Stimulated activated CD8-positive, alpha-beta memory T cell treated with anti-CD3 and anti-CD28 coated beads, Interleukin-2, amount 100 ng/mL, for 48 hours (primary cell): ENCODE data around the gene HDAC4.

Experiments used
- DNase-seq, 2 donors: peaks; one replicate each; pipeline ENCODE4 v3.0.0-alpha.2; 2020; ENCODE audit warnings: low read depth in 2 of 2

HDAC4 gene

GRCh38 chr2:239141021-239141760 is 259.6 kb downstream of the HDAC4 start:
- no peak for DNase-seq

- no peak for DNase-seq
These were observed 260.3 kb downstream of the HDAC4 start for GRCh38 chr2:239140346-239141020.

DNA sequence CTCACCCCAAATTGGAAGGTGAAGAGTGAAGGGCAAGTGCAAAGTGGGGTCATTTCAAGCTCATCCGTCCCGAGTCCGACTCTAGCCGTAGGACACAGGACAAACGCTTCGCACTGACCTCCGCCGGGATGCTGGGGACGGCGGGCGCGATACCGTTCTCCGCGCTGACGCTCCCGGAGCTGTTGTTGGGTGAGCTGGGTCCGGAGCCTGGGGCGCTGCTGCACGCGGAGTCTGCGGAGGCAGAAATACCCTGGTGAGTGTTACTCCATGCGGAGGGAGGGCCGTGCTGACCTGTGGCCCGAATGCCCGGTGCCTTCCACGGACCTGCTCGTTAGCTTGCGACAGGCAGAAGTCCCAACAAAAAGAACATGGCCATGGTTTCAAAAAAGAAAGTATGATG is 261.3 kb downstream of the HDAC4 start:
- no peak for DNase-seq

DNA sequence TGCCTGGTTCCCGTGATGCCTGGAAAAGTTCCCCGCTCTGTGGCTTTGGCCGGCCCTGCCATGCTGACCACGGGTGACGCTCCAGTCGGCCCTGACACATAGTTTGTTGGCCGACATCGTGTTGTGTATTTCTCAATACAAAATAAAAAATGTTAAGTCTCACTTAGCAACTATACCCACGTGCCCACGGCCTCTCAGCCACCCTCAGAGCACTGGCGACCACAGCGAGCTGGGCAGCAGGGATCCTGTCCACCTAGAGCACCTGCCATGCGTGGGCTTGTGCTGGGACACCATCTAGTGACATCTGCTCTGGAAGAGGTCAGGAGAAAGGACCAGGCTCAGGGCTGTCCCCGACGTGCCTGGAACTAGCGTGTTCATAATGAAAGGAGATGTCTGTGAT is 261.7 kb downstream of the HDAC4 start:
- no peak for DNase-seq

- no peak for DNase-seq
These were observed 262.2 kb downstream of the HDAC4 start for GRCh38 chr2:239138610-239139009.

- DNase-seq, result no peak
These were observed 262.9 kb downstream of the HDAC4 start for GRCh38 chr2:239137898-239138283.

DNA sequence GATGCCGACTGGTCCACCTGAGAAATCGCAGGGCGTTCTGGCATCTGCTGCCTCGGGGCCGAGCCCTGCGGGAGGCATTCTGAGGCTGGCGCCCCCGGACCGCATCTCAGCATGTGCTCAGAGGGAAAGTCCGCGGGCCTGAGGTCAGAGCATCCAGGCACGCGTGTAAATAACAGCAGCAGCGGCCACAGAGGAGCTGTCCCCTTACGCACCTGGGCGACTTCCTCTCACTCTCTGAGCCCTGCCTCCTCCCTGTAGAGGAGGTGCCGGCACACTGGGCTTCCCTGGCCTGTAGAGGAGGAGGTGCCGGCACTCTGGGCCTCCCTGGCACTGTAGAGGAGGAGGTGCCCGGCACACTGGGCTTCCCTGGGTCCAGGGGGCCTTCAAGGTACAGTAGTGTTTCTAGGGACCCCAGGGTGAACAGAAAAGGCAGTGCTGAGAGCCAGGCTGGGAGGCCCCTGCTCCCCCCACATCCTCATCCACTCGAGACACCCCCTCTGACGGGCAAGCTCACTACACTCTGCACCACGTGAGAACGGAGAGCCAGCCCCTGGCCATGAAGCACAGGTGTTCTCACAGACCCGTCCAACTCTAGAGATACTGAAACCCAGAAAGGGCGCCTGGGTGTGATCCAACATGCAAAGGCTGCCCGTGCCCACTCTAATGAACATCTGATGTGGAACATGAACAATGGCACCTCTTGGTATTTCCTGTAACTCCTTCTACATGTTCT is 263.5 kb downstream of the HDAC4 start:
- no peak for DNase-seq

DNA sequence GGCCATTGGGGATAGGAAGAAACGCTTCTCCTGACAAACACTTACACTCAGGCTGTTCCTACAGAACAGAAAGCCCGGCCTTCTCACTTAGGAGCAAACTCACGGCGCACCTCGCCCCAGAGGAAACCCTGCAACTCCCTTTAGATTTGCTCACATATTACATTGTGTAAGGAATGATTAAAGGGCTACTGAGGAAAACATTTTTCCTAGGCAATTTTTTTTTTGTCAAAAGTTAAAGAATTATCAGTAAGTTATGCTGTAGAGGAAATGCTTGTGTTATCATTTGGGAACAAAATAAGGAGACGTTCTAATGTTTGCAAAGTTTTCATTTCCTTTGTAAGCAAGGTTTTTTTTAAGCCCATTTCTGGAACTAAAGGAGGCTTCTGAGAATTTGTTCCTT is 264.1 kb downstream of the HDAC4 start:
- DNase-seq, result no peak

- no peak for DNase-seq
These were observed 264.6 kb downstream of the HDAC4 start for GRCh38 chr2:239136203-239136602.

- DNase-seq, result no peak
These were observed 265.3 kb downstream of the HDAC4 start for GRCh38 chr2:239135531-239135930.

DNA sequence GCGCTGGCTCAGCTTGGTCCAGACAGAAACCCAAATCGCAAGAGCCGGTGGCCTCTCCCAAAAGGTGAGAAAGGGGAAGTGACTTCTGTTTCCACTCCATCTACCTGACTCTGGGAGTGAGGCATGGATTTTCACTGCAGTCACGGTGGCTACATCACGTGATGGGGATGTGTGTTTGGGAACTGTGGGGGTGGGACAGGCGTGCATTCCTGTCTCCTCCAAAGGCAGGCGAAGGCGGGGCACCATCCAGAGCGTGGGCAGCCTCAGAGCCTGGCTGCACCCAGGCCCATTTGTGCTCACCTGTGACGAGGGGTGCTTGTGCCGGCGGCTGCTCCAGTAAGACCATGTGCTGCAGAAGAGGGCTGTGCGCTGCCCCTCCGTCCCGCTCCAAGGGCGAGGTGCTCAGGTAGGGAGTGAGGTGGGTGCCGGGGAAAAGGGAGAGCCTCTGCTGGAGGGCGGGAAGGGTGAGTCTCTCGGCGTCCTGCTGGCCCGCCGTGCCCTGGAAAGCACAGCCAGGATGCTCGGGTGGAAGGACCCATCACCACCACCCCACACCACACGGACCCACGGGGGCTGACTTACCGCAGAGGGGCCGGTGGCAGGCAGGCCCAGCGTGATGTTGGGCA is 266.8 kb downstream of the HDAC4 start:
- no peak for DNase-seq

DNA sequence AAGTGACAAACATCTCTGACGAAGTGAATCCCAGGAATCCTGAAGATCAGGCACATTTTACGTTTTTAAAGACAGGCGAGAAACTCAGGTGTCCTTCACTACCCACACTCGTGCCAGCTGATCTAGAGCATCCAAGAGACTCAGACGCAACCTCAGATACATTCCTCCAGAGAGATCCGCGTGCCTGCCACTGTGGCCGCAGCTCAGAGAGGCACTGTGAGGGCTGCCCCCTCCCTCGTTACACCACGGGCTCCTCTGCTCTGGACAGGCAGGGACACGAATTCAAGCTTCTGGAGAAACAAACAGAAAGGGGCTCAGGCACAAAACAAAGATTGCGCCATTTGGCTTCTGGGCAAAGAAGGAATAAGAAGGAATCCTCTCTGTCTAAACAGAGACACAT is 268.0 kb downstream of the HDAC4 start:
- no peak for DNase-seq

DNA sequence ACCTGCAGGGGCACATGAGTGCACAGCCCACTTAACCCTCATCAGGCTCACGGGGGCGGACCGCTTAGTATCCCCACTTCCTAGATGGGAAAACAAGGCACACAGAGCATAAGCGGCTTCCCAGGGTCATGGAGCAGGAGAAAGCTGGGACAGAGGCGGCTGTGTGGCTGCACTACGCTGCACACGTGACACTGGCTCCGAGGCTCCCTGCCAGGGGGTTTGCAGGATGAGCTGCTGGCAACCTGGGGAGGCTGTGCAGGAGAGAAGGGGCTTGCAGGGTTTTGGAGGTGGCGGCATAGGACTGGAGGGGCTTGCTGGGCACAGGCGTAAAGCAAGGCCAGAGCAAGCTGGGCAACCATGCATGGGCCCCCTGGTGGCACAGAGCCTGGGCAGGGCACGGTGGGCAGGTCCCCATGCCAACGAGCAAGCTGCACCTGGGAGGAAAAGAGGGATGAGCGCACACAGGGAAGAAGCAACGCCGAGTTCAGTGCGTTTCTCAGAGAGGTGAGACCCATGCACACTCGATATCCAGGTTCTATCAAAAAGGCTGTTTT is 268.6 kb downstream of the HDAC4 start:
- DNase-seq, result no peak

GRCh38 chr2:239131521-239131920 is 269.3 kb downstream of the HDAC4 start:
- DNase-seq, result no peak

GRCh38 chr2:239130786-239131325 is 270.0 kb downstream of the HDAC4 start:
- DNase-seq, result no peak

DNA sequence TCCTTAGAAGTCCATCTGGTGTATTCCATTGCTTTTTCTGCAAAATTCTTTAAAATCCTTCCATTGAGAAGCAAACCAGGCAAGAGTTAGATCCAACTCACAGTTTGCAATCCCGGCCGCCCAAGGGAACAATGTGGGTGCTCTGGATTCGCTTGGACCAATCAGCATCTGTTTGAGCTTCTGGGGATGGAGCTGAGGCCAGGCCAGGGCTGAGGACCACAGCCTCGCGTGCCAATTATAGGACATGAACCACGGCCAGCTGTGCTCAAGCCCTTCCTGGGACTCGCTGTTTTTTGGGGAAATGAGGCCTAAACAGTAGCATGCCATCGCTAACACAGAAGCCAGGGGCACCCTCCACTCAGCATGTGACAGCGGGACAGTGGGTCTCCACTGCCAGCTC is 270.8 kb downstream of the HDAC4 start:
- no peak for DNase-seq

- no peak for DNase-seq
These were observed 271.5 kb downstream of the HDAC4 start for GRCh38 chr2:239129147-239129920.

- no peak for DNase-seq
These were observed 272.1 kb downstream of the HDAC4 start for GRCh38 chr2:239128706-239129105.

- DNase-seq, result no peak
These were observed 273.3 kb downstream of the HDAC4 start for GRCh38 chr2:239127513-239127912.

DNA sequence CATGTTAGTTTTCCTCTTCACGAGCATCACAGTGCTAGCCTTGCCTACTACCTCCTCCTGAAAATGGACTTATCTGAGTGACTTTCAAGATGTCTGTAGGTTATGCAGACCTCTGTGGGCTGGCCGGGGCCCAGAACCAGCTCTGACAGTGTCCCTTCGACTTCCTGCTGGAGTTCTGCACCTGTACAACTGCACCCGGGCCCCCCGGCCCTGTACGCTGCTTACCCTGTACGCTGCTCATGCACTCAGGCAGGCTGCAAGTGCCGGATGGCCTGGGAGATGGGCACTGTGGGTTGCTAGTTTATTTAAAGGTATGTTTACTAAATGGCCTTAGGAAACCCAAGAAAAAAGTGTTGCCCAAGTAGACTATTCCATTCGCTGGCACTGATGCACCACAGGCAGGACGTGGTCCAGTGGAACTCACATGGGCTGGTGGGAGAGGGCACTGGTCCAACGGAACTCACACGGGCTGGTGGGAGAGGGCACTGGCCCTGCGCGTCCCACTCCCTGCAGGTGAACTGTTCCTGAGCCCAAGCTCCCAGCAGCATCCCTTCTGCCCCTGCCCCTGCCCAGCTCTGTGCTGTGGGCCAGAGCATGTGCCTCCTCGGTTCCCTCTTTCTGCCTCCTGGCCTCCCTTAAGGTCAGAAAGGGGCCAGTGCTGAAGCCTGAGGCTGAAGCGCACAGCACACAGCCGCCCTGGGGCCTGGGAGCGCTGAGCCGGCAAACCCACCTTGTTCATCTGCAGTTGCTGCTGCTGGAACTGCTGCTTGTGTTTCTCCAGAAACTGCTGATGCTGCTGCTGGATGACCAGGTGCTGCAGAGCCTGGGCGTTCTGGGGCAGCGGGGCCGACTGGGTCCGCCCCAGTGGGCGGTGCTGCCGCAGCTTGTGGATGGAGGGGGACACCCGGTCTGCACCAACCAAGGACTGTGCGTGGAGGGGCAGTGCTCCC is 274.8 kb downstream of the HDAC4 start:
- no peak for DNase-seq
